HFF-Myc (cell line): ENCODE results near the gene CRAT.
"Not testable (repeated sequence)": the region's sequence is repeated elsewhere in the genome, so short reads cannot be mapped to it uniquely, and the experiment has no call there.

Experiments used
- DNase-seq: peaks from one replicate; pipeline ENCODE4 v3.0.0-alpha.2; 2011; ENCODE audit warnings: low read depth; ENCODE audit errors: extremely low read depth
- H3K4me3 ChIP-seq: replicated peaks from 2 replicates; pipeline ENCODE4 v1.5.1; 2011; ENCODE audit warnings: low read depth, mild to moderate bottlenecking, control low read depth, low read length
- TF ChIP-seq, protein P1 (sequence below): IDR thresholded peaks from 2 replicates; pipeline ENCODE4 v1.5.1; 2012; ENCODE audit warnings: mild to moderate bottlenecking, low read depth, low read length, control low read depth; ENCODE audit errors: missing control alignments

The CRAT gene

DNA sequence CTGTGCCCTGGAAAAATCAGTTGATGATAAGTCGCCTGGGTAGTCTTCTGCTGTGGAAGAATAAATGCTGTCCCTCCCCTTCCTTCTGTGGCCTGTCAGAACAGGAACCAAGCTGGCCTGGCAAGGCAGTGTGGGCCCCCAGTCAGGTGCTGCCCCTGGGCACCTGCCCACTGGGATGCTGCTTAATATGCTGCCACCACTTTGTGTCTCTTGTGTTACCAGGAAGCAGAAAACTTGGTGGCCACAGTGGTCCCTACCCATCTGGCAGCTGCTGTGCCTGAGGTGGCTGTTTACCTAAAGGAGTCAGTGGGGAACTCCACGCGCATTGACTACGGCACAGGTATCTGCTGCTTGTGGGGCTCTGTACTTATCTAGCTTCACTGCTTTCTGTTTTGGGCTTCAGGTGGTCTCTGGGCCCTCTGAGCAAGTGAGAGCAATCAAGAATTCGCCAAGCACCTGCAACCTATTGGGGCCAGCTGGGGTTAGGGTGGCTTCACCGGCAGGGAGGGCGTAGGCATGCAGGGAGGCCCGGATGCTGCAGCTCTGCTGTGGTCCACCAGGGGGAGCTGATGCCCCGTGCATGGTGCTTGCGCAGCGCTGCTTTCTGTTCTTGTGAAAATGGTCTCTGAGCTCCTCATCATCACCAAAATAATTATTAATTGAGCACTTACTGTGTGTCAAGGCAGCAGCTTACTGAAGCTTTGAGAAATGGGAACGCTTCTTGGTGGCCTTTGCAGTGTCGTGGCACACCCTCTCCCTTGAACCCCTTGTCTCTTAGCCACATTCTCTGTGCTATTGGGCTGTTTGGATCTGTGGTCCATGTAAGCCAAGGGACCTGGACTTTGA, 20.9 kb upstream of the CRAT start:
- no peak for DNase-seq
- no peak overlapping the region for H3K4me3 ChIP-seq
- TF ChIP-seq, protein P1, sequence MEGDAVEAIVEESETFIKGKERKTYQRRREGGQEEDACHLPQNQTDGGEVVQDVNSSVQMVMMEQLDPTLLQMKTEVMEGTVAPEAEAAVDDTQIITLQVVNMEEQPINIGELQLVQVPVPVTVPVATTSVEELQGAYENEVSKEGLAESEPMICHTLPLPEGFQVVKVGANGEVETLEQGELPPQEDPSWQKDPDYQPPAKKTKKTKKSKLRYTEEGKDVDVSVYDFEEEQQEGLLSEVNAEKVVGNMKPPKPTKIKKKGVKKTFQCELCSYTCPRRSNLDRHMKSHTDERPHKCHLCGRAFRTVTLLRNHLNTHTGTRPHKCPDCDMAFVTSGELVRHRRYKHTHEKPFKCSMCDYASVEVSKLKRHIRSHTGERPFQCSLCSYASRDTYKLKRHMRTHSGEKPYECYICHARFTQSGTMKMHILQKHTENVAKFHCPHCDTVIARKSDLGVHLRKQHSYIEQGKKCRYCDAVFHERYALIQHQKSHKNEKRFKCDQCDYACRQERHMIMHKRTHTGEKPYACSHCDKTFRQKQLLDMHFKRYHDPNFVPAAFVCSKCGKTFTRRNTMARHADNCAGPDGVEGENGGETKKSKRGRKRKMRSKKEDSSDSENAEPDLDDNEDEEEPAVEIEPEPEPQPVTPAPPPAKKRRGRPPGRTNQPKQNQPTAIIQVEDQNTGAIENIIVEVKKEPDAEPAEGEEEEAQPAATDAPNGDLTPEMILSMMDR = peak; percentile 100

DNA sequence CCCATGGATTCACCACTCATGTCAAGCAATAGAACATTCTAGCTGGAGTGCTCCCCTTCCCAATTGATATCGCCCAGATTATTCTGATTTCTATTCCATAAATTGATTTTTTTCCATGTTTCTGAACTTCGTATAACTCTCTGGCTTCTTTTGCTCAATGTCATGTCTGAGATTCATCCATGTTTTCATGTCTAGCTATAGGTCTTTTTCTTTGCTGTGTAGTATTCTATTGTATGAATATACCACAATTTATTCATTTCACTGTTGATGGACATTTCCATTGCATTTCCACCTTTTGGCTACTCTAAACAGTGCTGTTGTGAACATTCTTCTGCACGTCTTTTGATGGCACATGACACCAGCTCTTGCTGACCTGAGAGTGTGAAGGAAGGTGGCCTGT, 20.2 kb upstream of the CRAT start:
- DNase-seq = no peak
- no peak overlapping the region for H3K4me3 ChIP-seq
- TF ChIP-seq, protein P1 = no peak

DNA sequence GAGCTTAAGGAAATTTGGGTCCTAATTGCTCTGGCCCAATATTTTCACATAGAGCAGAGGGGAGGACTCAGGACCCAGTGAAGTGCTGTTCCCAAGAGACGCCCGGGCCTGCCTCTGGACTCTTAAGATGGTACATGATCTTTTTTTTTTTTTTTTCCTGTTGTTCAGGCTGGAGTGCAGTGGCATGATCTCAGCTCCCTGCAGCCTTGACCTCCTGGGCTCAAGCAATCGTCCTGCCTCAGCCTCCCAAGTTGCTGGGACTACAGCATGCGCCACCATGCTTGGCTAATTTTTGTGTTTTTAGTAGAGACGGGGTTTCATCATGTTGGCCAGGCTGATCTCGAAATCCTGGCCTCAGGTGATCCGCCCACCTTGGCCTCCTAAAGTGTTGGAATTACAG, 19.7 kb upstream of the CRAT start:
- DNase-seq, H3K4me3 ChIP-seq: not testable (repeated sequence)

DNA sequence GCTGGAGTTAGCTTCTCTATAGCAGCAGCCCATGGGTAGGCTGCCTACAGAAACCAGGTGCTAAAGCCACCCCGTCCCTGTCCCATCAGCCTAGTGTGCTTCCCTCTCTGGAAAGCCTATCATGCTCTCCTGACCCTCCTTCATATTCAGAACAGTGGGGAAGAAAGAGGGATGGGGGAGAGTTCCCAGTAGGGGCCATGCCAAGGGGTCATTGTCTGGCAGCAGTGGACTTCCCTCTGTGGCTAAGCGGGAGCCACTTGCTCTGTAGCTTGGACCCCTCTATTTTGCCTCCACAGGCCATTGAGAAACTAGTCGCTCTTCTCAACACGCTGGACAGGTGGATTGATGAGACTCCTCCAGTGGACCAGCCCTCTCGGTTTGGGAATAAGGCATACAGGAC, 18.1 kb upstream of the CRAT start:
- H3K4me3 ChIP-seq = no peak overlapping the region
- TF ChIP-seq, protein P1 = no peak
- no peak for DNase-seq

DNA sequence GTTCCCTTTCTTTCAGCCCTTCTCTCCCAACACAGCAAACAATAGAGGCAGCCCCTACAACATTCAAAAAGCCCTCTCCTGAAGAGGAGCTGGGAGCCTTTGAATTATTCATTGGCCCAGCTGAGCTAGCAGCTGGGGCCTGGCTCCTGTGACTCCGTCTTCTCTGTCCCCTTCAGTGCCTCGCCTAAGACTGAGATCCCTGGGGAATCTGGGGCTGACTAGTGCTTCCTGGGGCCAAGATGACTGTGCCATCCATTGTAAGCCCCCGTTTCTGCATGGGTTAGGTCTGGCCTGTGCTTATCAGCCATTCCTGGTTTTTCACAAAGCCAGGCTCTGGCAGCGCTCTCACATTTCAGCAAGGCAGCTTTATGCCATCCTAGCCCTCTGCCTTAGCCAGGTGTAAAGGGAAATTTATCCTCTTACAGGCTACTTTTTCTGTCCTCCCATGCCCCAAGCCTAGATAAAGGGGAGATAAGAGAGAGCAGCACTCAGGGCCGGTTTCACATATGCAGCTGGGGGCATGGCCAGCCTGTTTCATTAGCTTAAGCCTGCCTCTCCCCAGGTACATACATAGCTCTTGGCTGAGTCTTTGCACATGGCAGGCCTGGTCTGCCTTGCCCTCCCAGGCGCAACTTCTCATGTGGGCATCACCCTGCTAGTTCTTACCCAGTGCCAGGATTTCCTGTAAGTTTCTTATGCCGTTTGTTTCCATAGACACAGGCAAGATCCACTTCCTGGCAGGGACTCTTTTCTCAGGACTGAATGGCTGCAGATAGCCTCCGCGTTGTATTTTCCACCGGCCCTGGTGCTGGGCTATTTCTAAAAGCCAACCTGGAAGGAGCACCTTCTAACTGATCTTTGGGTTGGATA, 16.4 kb upstream of the CRAT start:
- no peak overlapping the region for H3K4me3 ChIP-seq
- TF ChIP-seq, protein P1 = no peak
- no peak for DNase-seq

DNA sequence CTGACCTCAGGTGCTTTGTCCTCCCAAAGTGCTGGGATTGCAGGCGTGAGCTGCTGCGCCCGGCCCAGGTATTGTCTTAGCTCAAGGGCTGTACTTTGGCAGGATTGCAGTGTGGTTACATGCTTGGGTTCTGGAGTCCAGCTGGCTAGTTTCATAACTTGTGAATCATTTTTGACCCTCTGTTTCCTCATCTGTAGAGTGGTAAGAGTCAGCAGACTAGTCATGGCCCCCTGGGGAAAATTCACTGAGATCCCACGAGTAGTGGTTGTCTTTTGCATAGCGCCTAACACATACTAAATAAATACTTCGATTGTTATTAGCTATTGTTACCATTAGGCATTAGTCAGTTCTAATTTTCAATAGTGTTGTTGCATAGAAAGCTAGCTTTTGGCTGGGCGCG, 14.9 kb upstream of the CRAT start:
- DNase-seq = no peak
- H3K4me3 ChIP-seq = no peak overlapping the region
- TF ChIP-seq, protein P1 = no peak

DNA sequence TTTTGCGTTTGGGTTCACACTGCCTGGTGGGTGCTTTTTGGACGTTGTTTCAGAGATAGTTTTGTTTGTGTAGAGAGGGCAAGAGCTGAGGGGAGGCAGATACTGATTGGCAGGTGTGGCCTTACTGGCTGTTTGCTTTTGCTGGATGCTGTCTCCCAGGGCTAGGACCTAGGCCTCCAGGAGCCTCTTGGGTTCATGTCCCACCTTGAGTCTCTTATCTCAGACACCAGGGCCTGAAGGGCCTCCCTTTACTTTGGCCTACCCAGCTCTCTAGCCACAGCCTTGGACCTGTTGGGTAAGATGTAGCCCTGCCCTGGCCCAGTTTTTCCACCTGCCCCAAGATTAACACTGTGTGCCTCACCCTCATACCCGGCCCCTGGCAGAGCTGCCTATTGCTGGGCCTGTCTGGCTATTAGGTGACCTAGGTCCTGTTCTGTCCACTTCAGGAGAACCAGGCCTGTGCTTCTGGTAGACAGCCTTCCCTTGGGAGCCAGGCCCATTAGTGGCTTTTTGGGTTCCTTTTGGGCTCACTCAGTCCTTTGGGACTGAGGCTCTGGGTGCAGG, 14.0 kb upstream of the CRAT start:
- TF ChIP-seq, protein P1 = no peak
- no peak for DNase-seq
- H3K4me3 ChIP-seq = no peak overlapping the region

DNA sequence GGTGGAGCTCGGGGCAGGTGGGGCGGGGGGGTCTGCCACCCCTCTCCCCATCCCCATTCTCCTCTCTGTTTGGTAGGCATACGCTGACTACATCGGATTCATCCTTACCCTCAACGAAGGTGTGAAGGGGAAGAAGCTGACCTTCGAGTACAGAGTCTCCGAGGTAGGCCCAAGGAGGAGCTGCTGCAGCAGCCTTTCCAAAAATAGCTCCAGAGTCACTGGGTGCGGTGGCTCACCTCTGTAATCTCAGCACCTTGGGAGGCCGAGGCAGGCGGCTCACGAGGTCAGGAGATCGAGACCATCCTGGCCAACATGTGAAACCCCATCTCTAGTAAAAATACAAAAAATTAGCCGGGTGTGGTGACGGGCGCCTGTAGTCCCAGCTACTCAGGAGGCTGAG, 12.4 kb upstream of the CRAT start:
- not testable (repeated sequence) for DNase-seq, H3K4me3 ChIP-seq
